Activated CD4-positive, CD25-positive, alpha-beta regulatory T cell treated with anti-CD3 and anti-CD28 coated beads, Interleukin-2, amount 50 U/mL, for 16 hours (primary cell): ENCODE results near the gene HNRNPL.
"Not testable (repeated sequence)": the region's sequence is repeated elsewhere in the genome, so short reads cannot be mapped to it uniquely, and the experiment has no call there.

Experiments
- DNase-seq: peaks from one replicate; pipeline ENCODE4 v3.0.0-alpha.2; 2020; ENCODE audit warnings: low read depth, low spot score

Gene HNRNPL

DNA sequence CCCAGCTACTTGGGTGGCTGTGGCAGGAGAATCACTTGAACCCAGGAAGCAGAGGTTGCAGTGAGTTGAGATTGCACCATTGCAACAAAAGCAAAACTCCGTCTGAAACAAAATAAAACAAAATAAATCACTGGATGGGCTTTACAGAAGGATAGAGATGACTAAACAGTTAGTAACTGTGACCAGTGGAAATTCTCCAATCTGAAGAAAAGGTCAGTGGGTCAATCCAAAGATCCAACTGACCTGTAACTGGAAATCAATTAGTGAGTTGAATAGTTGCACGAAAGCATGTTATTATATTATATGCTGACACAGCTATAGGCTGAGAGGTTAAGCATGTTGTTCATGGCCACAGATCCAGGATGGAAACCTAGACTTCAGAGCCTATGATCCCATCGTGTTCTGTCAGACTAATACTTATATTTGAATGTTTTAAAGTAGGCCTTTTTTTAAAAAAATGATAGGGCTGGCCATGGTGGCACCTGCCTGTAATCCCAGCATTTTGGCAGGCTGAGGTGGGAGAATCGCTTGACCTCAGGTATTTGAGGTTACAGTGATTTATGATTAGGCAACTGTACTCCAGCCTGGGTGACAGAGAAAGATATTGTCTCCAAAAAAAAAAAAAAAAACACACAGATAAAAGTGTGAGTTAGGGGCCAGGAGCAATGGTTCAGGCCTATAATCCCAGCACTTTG, 19.6 kb downstream of the HNRNPL start:
- DNase-seq: no peak

DNA sequence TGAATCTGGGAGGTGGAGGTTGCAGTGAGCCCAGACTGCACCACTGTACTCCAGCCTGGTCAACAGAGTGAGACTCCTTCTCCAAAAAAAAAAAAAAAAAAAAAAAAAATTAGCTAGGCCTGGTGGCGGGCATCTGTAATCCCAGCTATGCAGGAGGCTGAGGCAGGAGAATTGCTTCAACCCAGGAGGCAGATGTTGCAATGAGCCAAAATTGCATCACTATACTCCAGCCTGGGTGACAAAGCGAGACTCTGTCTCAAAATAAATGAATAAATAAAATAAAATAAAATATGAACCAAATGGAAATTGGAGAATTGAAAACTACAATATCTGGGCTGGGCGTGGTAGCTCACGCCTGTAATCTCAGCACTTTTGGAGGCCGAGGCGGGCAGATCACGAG, 20.6 kb downstream of the HNRNPL start:
- DNase-seq: not testable (repeated sequence)

DNA sequence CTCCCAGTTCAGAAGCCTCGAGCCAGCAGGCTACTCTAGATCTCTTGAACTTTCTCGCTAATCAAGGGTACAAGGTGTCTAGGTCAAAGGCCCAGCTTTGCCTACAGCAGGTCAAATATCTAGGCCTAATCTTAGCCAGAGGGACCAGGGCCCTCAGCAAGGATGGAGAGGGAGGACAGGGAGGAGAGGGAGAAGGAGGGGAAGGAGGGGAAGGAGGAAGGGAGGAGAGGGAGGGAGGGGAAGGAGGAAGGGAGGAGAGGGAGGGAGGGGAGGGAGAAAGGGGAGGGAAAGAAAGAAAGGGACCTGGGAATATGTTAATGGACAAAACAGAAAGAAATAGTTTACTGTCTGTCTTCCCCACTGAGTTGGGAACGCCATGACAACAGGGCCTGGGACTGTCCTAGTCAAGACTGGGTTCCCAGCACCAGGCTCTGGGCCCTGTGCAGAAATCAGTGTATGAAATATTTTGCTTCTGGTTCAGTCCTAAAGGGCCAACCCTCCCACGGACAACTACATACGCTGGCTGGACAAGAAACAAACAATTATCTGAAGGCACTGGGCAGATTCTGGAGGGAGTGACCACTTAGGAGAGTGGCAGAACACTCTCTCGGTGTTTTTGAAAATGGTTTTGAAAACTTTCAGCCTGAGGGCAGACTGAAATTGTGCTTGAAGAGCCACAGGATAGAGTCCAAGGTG, 22.8 kb downstream of the HNRNPL start:
- no peak for DNase-seq

DNA sequence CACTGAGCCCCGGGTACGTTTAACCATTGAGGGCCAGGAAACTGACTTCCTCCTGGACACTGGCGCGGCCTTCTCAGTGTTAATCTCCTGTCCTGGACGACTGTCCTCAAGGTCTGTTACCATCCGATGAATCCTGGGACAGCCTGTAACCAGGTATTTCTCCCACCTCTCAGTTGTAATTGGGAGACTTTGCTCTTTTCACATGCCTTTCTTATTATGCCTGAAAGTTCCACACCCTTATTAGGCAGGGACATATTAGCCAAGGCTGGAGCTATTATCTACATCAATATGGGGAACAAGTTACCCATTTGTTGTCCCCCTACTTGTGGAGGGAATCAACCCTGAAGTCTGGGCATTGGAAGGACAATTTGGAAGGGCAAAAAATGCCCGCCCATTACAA, 23.9 kb downstream of the HNRNPL start:
- DNase-seq: not testable (repeated sequence)

DNA sequence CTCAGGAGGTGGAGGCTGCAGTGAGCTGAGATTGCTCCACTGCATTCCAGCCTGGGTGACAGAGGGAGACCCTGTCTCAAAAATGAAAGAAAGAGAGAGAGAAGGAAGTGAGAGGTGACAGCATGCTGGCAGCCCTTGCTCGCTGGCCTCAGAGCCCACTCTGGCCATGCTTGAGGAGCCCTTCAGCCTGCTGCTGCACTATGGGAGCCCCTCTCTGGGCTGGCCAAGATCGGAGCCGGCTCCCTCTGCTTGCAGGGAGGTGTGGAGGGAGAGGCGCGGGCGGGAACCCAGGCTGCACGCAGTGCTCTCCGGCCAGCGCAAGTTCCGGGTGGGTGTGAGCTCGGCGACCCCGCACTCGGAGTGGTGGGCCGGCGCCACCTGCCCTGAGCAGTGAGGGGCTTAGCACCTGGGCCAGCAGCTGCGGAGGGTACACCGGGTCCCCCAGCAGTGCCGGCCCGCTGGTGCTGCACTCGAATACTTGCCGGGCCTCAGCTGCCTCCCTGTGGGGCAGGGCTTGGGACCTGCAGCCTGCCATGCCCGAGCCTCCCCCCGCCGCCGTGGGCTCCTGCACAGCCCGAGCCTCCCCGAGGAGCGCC, 28.5 kb downstream of the HNRNPL start:
- DNase-seq: not testable (repeated sequence)

DNA sequence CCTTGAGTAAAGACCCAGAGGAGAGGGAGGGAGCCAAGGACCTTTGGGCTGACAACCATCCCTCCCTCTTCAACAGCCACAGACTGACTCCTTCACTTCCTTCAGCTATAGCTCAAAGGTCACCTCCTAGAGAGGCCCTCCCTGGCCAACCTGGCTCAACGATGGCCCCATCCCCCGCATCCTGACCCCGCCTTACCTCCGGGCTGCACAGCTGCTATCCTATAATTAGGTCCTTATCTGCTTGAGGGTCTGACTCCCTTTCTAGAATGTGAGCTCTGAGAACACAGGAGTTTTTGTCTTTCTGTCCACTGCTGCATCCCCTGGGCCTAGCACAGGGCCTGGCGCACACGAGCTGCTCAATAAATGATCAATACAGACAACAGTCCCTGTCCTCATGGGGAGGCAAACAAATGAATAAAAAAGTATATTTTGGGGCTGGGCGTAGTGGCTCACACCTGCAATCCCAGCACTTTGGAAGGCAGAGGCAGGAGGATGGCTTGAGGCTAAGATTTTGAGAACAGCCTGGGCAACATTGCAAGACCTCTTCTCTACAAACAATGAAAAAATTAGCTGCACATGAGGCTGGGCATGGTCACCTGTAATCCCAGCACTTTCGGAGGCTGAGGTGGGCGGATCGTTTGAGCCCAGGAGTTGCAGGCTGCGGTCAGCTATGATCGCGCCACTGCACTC, 30.4 kb downstream of the HNRNPL start:
- no peak for DNase-seq

DNA sequence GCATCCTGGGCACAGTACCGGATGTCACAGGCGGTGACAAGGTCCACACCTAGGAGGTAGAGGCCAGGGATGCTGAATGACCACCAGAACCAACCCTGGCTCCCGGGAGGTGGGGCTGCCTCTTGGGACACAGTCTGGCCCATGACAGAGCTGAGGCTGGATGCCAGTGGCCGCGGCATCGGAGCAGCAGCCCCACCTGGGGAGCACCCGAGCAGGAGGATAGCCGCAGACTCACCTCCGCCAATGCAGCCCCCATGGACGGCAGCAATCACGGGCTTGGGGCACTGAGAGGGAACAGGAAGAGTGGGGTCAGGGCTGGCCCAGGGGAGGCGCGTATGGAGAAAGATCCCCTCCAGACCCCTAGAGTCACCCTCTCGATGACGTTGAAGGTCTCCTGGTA, 32.7 kb downstream of the HNRNPL start:
- no peak for DNase-seq

DNA sequence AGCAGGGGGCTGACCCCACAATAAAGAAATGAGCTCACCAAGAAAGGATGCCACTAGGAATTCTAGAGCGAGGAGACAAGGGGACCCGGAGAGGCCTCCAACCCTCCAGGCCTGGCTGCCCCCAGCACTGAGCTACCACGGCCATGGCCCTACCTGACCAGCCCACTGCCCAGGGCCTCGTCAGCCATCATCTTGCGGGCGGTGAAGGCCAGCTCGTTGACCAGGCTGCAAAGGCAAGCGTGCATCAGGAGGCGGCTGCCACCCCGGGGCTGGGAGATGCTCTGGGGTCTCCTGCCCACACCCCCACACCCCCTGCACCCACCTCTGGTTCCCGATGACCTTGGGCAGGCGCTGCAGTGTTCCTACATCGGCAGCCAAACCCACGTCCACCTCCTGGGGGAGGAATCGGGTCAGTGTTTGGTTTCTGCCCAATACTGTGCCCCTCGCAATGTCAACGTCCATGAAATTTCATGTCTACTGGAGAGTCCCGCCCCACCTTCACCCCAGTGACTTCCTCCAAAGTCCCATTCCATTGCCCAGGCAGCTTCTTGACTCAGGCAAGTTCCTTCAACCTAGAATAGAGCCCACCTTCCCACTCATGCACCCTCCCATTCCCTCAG, 33.5 kb downstream of the HNRNPL start:
- DNase-seq: no peak

DNA sequence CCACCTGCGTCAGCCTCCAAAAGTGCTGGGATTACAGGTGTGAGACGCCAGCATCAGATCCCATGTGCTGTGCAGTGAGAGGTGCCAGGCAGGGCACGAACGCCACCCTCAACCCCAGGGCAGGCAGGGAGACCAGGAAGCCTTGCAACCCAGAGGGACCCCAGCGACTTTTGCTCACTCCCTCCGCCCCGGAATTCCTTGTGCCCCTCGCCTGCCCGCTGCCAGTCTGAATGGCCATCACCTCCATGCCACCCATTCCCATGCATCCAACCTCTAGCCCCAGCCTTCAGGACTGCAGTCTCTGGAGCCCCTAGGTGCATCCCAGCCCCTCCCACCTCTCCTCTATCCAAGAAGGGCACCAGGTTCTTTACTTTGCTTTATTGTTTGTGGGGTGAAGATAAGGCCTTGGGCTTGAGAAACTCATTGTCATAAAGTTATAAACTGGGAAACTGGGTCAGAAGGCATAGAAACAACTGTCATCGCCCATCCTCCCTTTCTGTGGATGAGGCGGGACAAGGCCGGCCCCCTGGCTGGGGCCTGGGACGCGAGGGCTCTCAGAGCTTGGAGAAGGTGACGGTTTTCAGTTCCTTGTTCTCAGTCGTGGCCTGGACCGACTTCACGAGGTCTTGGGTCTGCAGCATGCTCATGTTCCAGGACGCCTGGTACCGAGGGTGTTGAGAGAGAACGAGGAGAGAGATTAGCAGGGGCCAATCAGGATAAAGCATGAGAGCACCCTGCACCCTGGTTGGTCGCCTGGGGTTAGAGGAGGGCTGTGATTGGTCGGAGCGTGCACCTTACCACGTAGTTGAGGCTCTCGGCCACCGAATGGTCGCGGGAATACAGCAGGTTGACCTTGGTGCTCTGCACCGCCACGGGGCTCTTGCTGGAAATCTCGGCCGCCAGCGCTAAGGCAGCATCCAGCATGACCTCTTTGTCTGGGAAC, 34.5 kb downstream of the HNRNPL start:
- DNase-seq: no peak

DNA sequence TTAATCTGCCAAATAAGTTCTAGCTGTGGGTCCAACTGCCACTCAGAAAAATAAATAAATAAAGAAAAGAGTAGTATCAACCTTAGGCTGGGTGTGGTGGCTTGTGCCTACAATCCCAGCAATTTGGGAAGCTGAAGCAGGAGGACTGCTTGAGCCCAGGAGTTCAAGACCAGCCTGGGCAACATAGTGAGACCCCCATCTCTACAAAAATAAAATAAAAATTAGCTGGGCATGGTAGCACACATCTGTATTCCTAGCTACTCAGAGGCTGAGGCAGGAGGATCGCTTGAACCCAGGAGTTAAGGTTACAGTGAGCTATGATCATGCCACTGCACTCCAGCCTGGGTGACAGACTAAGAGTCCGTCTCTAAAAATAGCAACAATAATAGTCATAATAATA, 35.9 kb downstream of the HNRNPL start:
- DNase-seq: not testable (repeated sequence)

DNA sequence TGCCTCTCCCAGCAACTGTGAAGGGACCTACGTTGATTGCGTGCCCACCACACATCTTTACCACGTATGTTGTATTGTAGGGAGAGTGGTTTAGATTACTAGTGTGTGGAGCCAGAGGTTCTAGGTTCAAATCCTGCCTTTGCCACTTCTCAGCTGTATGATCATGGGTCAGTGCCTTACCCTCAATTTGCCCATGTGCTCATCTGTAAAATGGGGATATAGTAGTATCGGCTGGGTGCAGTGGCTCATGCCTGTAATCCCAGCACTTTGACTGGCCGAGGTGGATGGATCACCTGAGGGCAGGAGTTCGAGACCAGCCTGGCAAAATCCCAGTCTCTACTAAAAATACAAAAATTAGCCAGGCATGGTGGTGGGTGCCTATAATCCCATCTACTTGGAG, 36.5 kb downstream of the HNRNPL start:
- no peak for DNase-seq

DNA sequence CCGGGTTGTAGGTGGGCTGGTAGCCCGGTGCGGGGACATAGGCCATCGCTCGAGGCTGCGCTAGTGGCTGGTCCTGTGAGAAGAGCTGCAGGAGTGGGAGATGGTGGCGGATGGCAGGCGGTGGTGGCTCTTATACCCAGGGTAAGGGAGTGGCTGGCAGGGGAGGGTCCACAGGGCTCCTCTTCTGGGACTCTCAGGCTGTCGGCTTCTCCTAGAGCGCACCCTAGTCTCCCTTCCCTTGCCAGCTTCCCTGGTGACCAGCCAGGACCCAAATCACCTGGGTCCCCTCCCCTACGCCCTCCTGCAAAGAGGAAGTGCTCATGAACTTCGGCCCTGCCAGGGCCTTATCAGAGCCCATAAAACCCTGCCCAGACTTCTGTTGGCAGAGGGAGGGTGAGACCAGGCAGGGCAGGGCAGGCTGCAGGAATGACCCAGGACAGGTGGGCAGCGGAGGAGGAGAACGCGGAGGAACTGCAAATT, 36.9 kb downstream of the HNRNPL start, which contains the start of gene LGALS4:
TSS of gene LGALS4 (minus strand) at position 105 of the 480 bp plus-strand sequence. CDS start at position 46, 59 bp downstream.
- DNase-seq: no peak

DNA sequence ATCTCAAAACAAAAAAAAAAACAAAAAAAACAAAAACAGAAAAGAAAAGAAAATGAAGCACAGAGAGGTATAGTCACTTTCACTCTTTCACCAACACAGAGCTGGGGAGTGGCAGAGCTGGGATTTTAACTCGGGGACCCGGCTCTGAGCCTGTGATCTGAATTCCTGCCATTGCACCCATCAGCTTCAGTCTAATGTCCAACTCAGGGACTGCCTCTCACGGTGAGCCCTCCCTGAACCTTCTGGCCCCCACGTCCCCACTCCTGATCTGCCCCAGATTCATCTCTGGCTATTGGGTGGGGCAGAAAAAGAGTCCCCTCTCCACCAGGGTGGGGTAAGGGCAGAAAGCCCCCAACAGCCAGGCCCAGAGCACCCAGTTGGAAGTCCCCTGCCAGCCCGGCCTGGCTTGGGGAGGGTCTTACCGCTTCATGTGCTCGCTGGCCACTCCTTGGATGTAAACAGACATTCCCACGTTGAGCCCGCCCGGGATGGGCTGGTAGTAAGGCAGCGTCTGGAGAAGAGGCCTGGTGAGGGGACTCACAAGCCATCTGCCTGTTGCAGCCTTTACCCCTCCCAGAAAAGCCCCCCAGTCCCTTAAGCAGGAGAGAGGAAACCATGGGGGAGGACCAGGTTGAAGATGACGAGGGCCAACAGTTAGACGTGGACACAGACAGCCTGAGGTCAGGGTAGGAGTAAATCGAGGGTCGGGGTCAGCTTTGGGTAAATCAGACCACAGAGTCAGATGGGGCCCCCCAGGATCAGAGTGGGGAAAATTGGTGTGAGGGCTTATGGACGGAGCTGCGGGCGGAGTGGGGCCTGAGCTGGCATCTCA, 37.6 kb downstream of the HNRNPL start:
- DNase-seq: no peak

DNA sequence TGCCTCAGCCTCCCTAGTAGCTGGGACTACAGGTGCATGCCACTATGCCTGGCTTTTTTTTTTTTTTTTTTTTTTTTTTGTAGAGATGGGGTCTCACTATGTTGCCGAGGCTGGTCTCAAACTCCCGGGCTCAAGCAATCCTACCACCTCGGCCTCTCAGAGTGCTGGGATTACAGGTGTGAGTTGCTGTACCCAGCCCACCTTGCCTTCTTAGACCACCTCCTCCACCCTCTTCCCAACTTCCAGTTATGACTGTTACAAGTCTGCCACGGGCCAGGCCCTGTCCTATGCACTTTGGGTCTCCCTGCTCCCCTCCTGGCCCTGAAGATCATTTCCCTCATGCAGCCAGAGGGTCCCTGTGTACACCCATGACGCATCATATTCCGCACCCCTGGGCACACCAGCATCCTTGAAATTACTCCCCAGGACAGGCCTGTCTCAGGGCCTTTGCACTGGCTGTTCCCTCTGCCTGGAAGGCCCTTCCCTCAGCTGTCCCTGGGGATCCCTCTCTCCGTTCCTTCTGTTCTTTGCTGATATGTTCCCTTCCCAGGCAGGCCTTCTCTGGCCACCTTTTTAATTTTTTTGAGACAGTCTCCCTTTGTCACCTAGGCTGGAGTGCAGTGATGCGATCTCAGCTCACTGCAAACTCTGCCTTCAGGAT, 40.1 kb downstream of the HNRNPL start:
- DNase-seq: no peak

DNA sequence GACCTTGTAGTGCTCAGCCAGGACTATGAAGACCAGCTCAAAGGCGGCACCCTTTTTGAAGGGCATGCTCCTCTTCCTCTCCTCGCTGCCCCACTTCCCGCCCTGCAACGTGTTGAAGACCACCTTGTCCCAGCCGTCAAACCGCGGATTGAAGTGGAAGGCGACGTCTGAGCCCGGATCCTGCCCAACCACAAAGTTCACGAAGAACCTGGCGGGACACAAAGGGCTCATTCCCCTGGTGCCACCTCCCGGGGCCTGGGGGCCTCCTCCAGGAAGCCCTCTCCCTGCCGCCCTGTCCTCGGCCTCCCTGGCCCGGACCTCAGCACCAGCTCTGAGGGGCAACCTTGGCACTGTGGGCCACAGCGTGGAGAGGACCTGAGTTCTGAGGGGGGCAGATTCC, 41.0 kb downstream of the HNRNPL start:
- no peak for DNase-seq

DNA sequence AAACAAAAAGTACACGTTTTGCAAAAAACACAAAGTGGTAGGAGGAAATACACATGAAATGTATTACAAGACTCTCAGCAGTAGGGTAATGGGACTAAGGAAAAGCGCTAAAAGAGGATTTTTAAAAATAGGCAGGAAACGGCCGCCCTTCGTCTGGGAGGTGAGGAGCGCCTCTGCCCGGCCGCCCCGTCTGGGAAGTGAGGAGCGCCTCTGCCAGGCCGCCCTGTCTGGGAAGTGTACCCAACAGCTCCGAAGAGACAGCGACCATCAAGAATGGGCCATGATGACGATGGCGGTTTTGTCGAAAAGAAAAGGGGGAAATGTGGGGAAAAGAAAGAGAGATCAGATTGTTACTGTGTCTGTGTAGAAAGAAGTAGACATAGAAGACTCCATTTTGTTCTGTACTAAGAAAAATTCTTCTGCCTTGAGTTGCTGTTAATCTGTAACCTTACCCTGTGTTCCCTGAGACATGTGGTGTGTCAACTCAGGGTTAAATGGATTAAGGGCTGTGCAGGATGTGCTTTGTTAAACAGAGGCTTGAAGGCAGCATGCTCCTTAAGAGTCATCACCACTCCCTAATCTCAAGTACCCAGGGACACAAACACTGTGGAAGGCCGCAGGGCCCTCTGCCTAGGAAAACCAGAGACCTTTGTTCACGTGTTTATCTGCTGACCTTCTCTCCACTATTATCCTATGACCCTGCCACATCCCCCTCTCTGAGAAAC, 42.2 kb downstream of the HNRNPL start:
- not testable (repeated sequence) for DNase-seq

DNA sequence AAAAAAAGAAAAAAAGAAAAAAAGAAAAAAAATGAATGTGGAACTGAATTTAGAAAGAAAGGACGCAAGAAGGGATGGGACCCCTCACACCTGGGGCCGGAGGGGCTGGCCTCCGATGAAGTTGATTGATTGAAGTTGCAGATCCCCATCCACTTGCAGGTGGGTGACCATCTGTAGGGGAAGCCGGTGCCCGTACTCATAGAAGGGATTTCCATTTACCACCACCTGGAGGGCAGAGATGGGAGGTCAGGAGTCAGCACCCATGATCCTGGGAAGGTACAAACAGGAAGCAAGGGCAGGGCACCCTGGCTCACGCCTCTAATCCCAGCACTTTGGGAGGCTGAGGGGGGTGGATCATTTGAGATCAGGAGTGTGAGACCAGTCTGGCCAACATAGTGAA, 43.4 kb downstream of the HNRNPL start:
- DNase-seq: no peak

DNA sequence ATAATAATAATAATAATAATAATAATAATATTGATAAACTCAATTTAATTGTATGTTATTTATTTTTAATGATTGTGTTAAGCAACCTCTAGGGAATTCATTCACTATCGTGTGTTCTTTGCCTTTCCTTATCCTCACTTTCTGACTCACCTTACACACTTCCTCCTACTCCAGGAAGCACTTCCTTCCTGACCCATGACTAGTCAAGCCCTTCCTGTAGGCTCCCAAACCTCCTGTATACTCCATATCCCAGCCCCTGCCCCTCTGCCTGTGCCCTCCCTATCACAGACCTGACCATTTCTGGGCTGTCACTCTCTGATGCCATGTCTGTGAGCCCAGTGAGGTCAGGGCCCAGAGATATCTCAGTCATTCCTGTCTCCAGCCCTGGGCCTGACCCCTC, 44.6 kb downstream of the HNRNPL start:
- no peak for DNase-seq
